ENCODE measurements around the gene CST3.

- TF ChIP-seq CTCF (IDR thresholded peaks at IDR 0.05), result no peak
- TF ChIP-seq EZH2 (IDR thresholded peaks at IDR 0.05; ENCODE audit: borderline replicate concordance, insufficient read depth, low read depth, low read length, poor library complexity, severe bottlenecking), result no peak
Measured at GRCh38 chr20:23639490-23639958, 1.8 kb upstream of the CST3 start.

Measured in B cell (primary cell).